ENCODE data around the gene PDRG1.

Gene PDRG1

GRCh38 chr20:31903627-31904386 lies 48.0 kb downstream of the PDRG1 start:
- DNase-seq = no peak

- DNase-seq = no peak
Observed at GRCh38 chr20:31901615-31902014, 50.2 kb downstream of the PDRG1 start.

DNA sequence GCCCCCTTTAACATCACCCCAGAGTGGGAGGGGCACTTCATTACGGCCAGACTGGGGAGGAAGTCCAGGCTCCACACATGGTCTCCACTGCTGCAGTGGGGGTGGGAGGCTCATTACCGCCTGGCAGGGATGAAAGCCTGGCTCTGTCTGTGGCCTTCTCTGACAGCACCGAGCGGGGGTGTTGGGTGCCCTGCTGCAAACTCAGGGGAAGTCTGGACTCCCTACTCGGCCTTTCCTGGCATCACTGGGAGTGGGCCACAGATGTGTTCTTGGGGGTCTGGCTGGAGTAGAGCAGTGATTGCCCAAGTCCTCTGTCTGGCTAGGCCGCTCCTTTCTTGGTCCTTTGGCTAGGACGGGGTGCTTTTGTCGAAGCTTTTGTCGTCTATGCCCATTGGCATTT lies 54.3 kb downstream of the PDRG1 start:
- DNase-seq = no peak

GRCh38 chr20:31896049-31896448 lies 55.8 kb downstream of the PDRG1 start:
- no peak for DNase-seq

- no peak for DNase-seq
Observed at GRCh38 chr20:31894980-31895675, 56.7 kb downstream of the PDRG1 start.

Measured in NCI-H2081 (cell line).